Loucy (cell line): ENCODE data around the gene BFAR.

ENCODE experiments used
- H2AFZ ChIP-seq: fragments of 200-600 bp; sonication (generic); 2 replicates; pipeline ENCODE4 v1.6.0; 2016; ENCODE audit warnings: antibody characterized with exemption, mild to moderate bottlenecking, low read length, moderate library complexity
- H3F3A ChIP-seq: fragments of 200-600 bp; 2 replicates; pipeline ENCODE4 v1.6.0; 2016; ENCODE audit warnings: antibody characterized with exemption, low read depth, mild to moderate bottlenecking
- H3K27me3 ChIP-seq: fragments of 200-600 bp; sonication (generic); 2 replicates; pipeline ENCODE4 v1.6.1; 2014; ENCODE audit warnings: low read length, mild to moderate bottlenecking; ENCODE audit not compliant: insufficient read depth, poor library complexity, severe bottlenecking
- H3K36me3 ChIP-seq: fragments of 200-600 bp; sonication (generic); 2 replicates; pipeline ENCODE4 v1.6.1; 2016; ENCODE audit warnings: low read length; ENCODE audit not compliant: insufficient read depth
- H3K4me1 ChIP-seq: fragments of 200-600 bp; sonication (generic); 2 replicates; pipeline ENCODE4 v1.5.1; 2014; ENCODE audit warnings: low read length, mild to moderate bottlenecking; ENCODE audit not compliant: insufficient read depth, poor library complexity, severe bottlenecking
- H3K4me2 ChIP-seq: fragments of 200-600 bp; sonication (generic); 2 replicates; pipeline ENCODE4 v1.6.0; 2014; ENCODE audit warnings: antibody characterized with exemption, low read length, low read depth, mild to moderate bottlenecking; ENCODE audit not compliant: poor library complexity, severe bottlenecking
- H3K4me3 ChIP-seq: fragments of 200-600 bp; sonication (generic); 2 replicates; pipeline ENCODE4 v1.5.1; 2014; ENCODE audit warnings: low read length, mild to moderate bottlenecking, mixed read lengths; ENCODE audit not compliant: poor library complexity, severe bottlenecking
- H3K79me2 ChIP-seq: fragments of 200-600 bp; sonication (generic); 2 replicates; pipeline ENCODE4 v1.6.1; 2014; ENCODE audit warnings: low read length; ENCODE audit not compliant: insufficient read depth
- H3K9ac ChIP-seq: fragments of 200-600 bp; sonication (generic); 2 replicates; pipeline ENCODE4 v1.6.0; 2014; ENCODE audit warnings: mild to moderate bottlenecking, low read depth, low read length, moderate library complexity; ENCODE audit not compliant: poor library complexity, severe bottlenecking
- H3K9me2 ChIP-seq: fragments of 200-600 bp; sonication (generic); replicated peaks from 2 replicates; pipeline ENCODE4 v1.6.1; 2016; ENCODE audit warnings: low read depth, low read length, mixed read lengths
- H3K9me3 ChIP-seq: fragments of 200-600 bp; sonication (generic); 2 replicates; pipeline ENCODE4 v1.6.1; 2014; ENCODE audit warnings: mild to moderate bottlenecking, antibody characterized with exemption, low read length, low read depth; ENCODE audit not compliant: insufficient read depth
- H4K20me1 ChIP-seq: fragments of 200-600 bp; sonication (generic); 2 replicates; pipeline ENCODE4 v1.6.0; 2014; ENCODE audit warnings: antibody characterized with exemption, low read length, mild to moderate bottlenecking; ENCODE audit not compliant: insufficient read depth, poor library complexity, severe bottlenecking
- EZH2phosphoT487 ChIP-seq: fragments of 200-600 bp; IDR thresholded peaks from 2 replicates; pipeline ENCODE4 v1.6.1; 2018; ENCODE audit warnings: antibody characterized with exemption, mild to moderate bottlenecking, moderate library complexity, borderline replicate concordance
- TF ChIP-seq, protein P1 (sequence below): fragments of 200-600 bp; sonication (generic); conservative IDR thresholded peaks from 2 replicates; pipeline ENCODE4 v1.5.1; 2014; ENCODE audit warnings: mild to moderate bottlenecking, antibody characterized with exemption, low read length

The BFAR gene

DNA sequence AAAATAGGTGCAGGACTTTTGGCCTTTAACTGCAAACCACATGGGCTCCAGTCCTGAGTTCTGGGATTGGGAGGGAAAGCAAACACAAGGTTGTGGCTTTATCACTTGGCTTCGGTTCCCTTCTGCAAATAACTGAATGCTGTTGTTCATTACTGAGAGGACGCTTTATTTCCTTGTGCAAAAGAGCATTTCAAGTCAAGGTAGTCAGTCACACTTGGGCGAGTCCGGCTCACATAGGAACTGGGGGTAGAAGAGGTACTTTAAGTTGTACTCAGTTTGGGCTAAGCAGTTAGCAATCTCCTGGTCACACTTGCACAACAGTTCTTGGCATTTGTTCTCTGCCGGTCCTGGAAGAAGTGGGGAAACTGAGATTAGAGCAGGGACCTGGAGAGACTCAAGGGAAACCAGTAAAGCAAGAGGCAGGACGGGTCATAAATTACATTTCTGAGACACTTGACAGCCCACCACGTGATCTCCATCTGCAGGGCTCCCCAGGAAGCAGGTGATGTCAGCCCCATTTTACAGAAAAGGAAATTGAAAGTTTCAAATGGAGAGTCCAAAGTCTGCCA is 39.7 kb downstream of the BFAR start:
- H3F3A ChIP-seq: no peaks in the 10 kb centered on the region
- H3K4me3 ChIP-seq: no peak overlapping the region
- no peak overlapping the region for H2AFZ ChIP-seq
- H3K9me3 ChIP-seq: no peaks in the 10 kb centered on the region
- no peaks in the 10 kb centered on the region; the same call in 1 of the 2 replicates for H3K36me3 ChIP-seq
- H3K4me2 ChIP-seq: no peak overlapping the region
- no peaks in the 10 kb centered on the region for H3K4me1 ChIP-seq
- H3K9ac ChIP-seq: no peak overlapping the region
- H3K9me2 ChIP-seq: no peaks in the 10 kb centered on the region
- no peaks in the 10 kb centered on the region for H3K27me3 ChIP-seq
- no peaks in the 10 kb centered on the region for H4K20me1 ChIP-seq
- TF ChIP-seq EZH2phosphoT487: no peak
- TF ChIP-seq, protein P1, sequence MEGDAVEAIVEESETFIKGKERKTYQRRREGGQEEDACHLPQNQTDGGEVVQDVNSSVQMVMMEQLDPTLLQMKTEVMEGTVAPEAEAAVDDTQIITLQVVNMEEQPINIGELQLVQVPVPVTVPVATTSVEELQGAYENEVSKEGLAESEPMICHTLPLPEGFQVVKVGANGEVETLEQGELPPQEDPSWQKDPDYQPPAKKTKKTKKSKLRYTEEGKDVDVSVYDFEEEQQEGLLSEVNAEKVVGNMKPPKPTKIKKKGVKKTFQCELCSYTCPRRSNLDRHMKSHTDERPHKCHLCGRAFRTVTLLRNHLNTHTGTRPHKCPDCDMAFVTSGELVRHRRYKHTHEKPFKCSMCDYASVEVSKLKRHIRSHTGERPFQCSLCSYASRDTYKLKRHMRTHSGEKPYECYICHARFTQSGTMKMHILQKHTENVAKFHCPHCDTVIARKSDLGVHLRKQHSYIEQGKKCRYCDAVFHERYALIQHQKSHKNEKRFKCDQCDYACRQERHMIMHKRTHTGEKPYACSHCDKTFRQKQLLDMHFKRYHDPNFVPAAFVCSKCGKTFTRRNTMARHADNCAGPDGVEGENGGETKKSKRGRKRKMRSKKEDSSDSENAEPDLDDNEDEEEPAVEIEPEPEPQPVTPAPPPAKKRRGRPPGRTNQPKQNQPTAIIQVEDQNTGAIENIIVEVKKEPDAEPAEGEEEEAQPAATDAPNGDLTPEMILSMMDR: no peak
- H3K79me2 ChIP-seq: no peaks in the 10 kb centered on the region

GRCh38 chr16:14676633-14677032 is 43.9 kb downstream of the BFAR start:
- H3K4me3 ChIP-seq: no peak overlapping the region
- TF ChIP-seq EZH2phosphoT487: no peak
- TF ChIP-seq, protein P1: no peak
- H3K9me3 ChIP-seq: no peaks in the 10 kb centered on the region

GRCh38 chr16:14677627-14678026 is 44.9 kb downstream of the BFAR start:
- Histone ChIP-seq H3F3A (no peaks in the 10 kb centered on the region), H4K20me1 (no peaks in the 10 kb centered on the region), H3K9me2 (no peaks in the 10 kb centered on the region), H3K4me2 (no peak overlapping the region), H3K9me3 (no peaks in the 10 kb centered on the region), H3K4me3 (no peak overlapping the region), H3K79me2 (no peaks in the 10 kb centered on the region), H3K36me3 (no peaks in the 10 kb centered on the region), H3K9ac (no peak overlapping the region), H3K4me1 (no peaks in the 10 kb centered on the region), H2AFZ (no peak overlapping the region), H3K27me3 (no peaks in the 10 kb centered on the region)
- TF ChIP-seq, protein P1: no peak
- no peak for TF ChIP-seq EZH2phosphoT487

More at GRCh38 chr16:14676633-14677032, 43.9 kb downstream of the BFAR start:
- no peaks in the 10 kb centered on the region for H4K20me1 ChIP-seq
- no peaks in the 10 kb centered on the region for H3K36me3 ChIP-seq
- H3K27me3 ChIP-seq: no peaks in the 10 kb centered on the region
- no peak overlapping the region for H3K4me2 ChIP-seq
- no peak overlapping the region for H2AFZ ChIP-seq
- no peaks in the 10 kb centered on the region for H3K4me1 ChIP-seq
- H3F3A ChIP-seq: no peaks in the 10 kb centered on the region
- H3K9me2 ChIP-seq: no peaks in the 10 kb centered on the region
- no peaks in the 10 kb centered on the region for H3K79me2 ChIP-seq
- no peak overlapping the region for H3K9ac ChIP-seq
